ENCODE results near the gene DCAF12.

DNA sequence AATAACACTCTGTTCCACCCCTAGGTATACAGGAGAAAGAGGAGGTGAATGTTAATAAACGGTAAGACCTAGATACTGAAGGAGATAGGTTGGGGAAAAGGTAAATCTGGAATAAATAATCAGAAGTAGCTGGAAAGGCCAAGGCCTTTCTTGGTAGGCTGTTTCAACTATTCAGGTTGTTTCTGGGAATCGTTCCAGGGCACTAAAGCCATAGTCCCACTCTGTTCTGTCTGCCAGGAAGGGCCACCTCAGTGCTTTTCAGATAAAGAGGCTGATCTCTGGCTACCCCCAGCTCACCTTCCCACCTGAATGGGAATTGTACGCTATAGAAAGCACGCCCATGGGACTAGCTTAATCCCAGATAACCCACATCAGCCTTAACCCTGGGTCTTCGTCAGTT is 32.9 kb downstream of the DCAF12 start:
- no peak for TF ChIP-seq EP300 (IDR thresholded peaks at IDR 0.05)
- no peak for TF ChIP-seq POLR2AphosphoS2 (conservative IDR thresholded peaks at IDR 0.05; ENCODE audit: low read length)
